Measurements from ENCODE around the gene FN3KRP. TPM values are rescaled to one million over a fixed set of nuclear protein-coding genes. Genes with fewer than 3 reads are reported as not detected.

Gene FN3KRP
- polyA plus RNA-seq, 1 of the 3 experiments (the other 2 are of a cell fraction) = 68.2 TPM

GRCh38 chr17:82698065-82698973 lies 18.2 kb upstream of the FN3KRP start, which contains the start of gene RAB40B (continued):
- TF ChIP-seq ZBTB33 (IDR thresholded peaks at IDR 0.05; ENCODE audit: borderline replicate concordance, low read depth) (no peak), FOXM1 (IDR thresholded peaks at IDR 0.05; ENCODE audit: low read depth) (no peak), TEAD4 (IDR thresholded peaks at IDR 0.05; ENCODE audit: borderline replicate concordance, insufficient read depth) (no peak), RCOR1 (IDR thresholded peaks at IDR 0.05; ENCODE audit: low read length) (no peak), REST (IDR thresholded peaks at IDR 0.05; ENCODE audit: low read depth, low read length) (no peak)

- H3K9me3 ChIP-seq = no peaks in the 10 kb centered on the region; the same call in 1 of the 2 replicates
- CTCF ChIA-PET = no interaction called here
- POLR2A ChIA-PET = interaction anchor here (0.7 to 1.0 kb wide), 2 partner anchors 11 to 13 kb away, joined by 3 read pairs; no protein-coding TSS in a partner anchor
- peaks cover 0 to 7% of the 10 kb centered on the region in 2 experiments for H3K36me3 ChIP-seq (replicated peaks in 1 of 2; ENCODE audit: control insufficient read depth in 1 of 2, insufficient read depth in 2 of 2, low read length in 1 of 2)
- H3K79me2 ChIP-seq (ENCODE audit: insufficient read depth) = 0 out of 2 replicates have a peak, but pooled peaks cover 3% of the 10 kb centered on the region
- peak overlapping the region; percentile 68 to 74 for H3K4me3 ChIP-seq (ENCODE audit: low read depth in 2 of 2, low read length in 1 of 2)
- no peaks in the 10 kb centered on the region for H3K27me3 ChIP-seq (ENCODE audit: insufficient read depth)
- DNase-seq = no peak
- no peaks in the 10 kb centered on the region for H4K20me1 ChIP-seq (ENCODE audit: insufficient read depth)
- no peaks in the 10 kb centered on the region for H3F3A ChIP-seq (replicated peaks; ENCODE audit: insufficient read depth)
- 22% methylated on average over 5 of the region's 45 CpGs for WGBS (ENCODE audit: low lambda C conversion rate)
- no peaks in the 10 kb centered on the region for H3K9me2 ChIP-seq
- peak overlapping the region; percentile 32; the same call in 1 of the 2 replicates for H3K9ac ChIP-seq
- peak overlapping the region; percentile 82 for H3K4me2 ChIP-seq
- H3K4me1 ChIP-seq (ENCODE audit: control insufficient read depth in 1 of 2, insufficient read depth in 2 of 2, low read depth in 1 of 2, low read length in 1 of 2) = peaks cover 0 to 14% of the 10 kb centered on the region in 2 experiments; a peak in 1 of 4 replicates
- peak overlapping the region in 1 of 2 experiments; percentile 24; a peak in 1 of 4 replicates for H3K27ac ChIP-seq (ENCODE audit: low read depth in 2 of 2, low read length in 1 of 2)
- H2AFZ ChIP-seq (ENCODE audit: low read depth) = peak overlapping the region; percentile 82; the same call in 1 of the 2 replicates
- TF ChIP-seq JUND (IDR thresholded peaks at IDR 0.05) (no peak), SIN3A (IDR thresholded peaks at IDR 0.05; ENCODE audit: borderline replicate concordance, low read depth, low read length) (peak; percentile 63; the same call in 1 of the 2 replicates), FOSL2 (IDR thresholded peaks at IDR 0.05; ENCODE audit: borderline replicate concordance, low read depth) (no peak), RCOR1 (IDR thresholded peaks at IDR 0.05; ENCODE audit: low read length) (no peak), ZBTB33 (IDR thresholded peaks at IDR 0.05; ENCODE audit: borderline replicate concordance, low read depth) (peak; percentile 12; the same call in 1 of the 2 replicates), GABPA (IDR thresholded peaks at IDR 0.05; ENCODE audit: low read depth) (no peak), POLR2AphosphoS5 (IDR thresholded peaks at IDR 0.05; ENCODE audit: low read depth, low read length) (no peak), TCF12 (IDR thresholded peaks at IDR 0.05) (no peak), MAX (IDR thresholded peaks at IDR 0.05; ENCODE audit: low read depth) (no peak), CTCF (IDR thresholded peaks at IDR 0.05) (no peak), USF2 (IDR thresholded peaks at IDR 0.05; ENCODE audit: borderline replicate concordance, low read depth, low read length) (no peak), EZH2phosphoT487 (IDR thresholded peaks at IDR 0.05; ENCODE audit: borderline replicate concordance, low read depth) (no peak), YY1 (IDR thresholded peaks at IDR 0.05; ENCODE audit: low read depth) (no peak), EP300 (IDR thresholded peaks at IDR 0.05; ENCODE audit: borderline replicate concordance in 1 of 2, low read depth in 1 of 2, low read length in 1 of 2) (no peak)
These were observed 17.5 kb upstream of the FN3KRP start for GRCh38 chr17:82698974-82699442.

All from SK-N-SH (cell line).